C4-2B (cell line): Measurements from ENCODE around the gene GMDS.

Experiments
- CTCF ChIP-seq: fragments of 450-650 bp; conservative IDR thresholded peaks from 2 replicates; pipeline ENCODE4 v1.5.1; 2017; ENCODE audit warnings: mild to moderate bottlenecking
- ZFX ChIP-seq: fragments of 450-650 bp; IDR thresholded peaks from 2 replicates; pipeline ENCODE4 v1.6.1; 2017

GRCh38 chr6:2125158-2125557 is 120.2 kb downstream of the GMDS start:
- TF ChIP-seq CTCF (no peak), ZFX (no peak)
